H9 (cell line): ENCODE measurements around the gene HCRTR1. TPM values are rescaled to one million over a fixed set of nuclear protein-coding genes. Genes with fewer than 3 reads are reported as not detected.

Experiments
- DNase-seq: peaks from one replicate; pipeline ENCODE4 v3.0.0-alpha.2; 2017
- H2AFZ ChIP-seq: one replicate; pipeline ENCODE4 v1.6.1; 2013; ENCODE audit warnings: mild to moderate bottlenecking, low read length, control low read depth, moderate library complexity
- H2AK5ac ChIP-seq: 2 replicates; pipeline ENCODE4 v1.6.1; 2013; ENCODE audit warnings: low read length, control low read depth, mixed read lengths; ENCODE audit not compliant: insufficient read length
- H2BK120ac ChIP-seq: one replicate; pipeline ENCODE4 v1.6.1; 2013; ENCODE audit warnings: low read depth, mild to moderate bottlenecking, low read length, control low read depth, inconsistent platforms; ENCODE audit not compliant: poor library complexity, severe bottlenecking
- H2BK12ac ChIP-seq: 2 replicates; pipeline ENCODE4 v1.6.1; 2013; ENCODE audit warnings: low read length, control low read depth, mixed read lengths, low read depth; ENCODE audit not compliant: insufficient read length
- H2BK15ac ChIP-seq: 2 replicates; pipeline ENCODE4 v1.6.1; 2013; ENCODE audit warnings: low read depth, low read length, control low read depth
- H2BK20ac ChIP-seq: one replicate; pipeline ENCODE4 v1.6.1; 2013; ENCODE audit warnings: low read depth, mild to moderate bottlenecking, low read length, control low read depth, inconsistent platforms; ENCODE audit not compliant: poor library complexity, severe bottlenecking
- H2BK5ac ChIP-seq: 2 replicates; pipeline ENCODE4 v1.6.1; 2013; ENCODE audit warnings: low read length, control low read depth, mixed read lengths; ENCODE audit not compliant: insufficient read length
- H3K14ac ChIP-seq: 2 replicates; pipeline ENCODE4 v1.6.1; 2013; ENCODE audit warnings: low read length, control low read depth; ENCODE audit not compliant: insufficient read depth
- H3K18ac ChIP-seq: 2 replicates; pipeline ENCODE4 v1.6.1; 2013; ENCODE audit warnings: low read depth, mild to moderate bottlenecking, mixed read lengths, low read length, control low read depth; ENCODE audit not compliant: insufficient read length
- H3K23ac ChIP-seq: 2 replicates; pipeline ENCODE4 v1.6.1; 2013; ENCODE audit warnings: low read length, control low read depth, mixed read lengths, low read depth; ENCODE audit not compliant: insufficient read length
- H3K23me2 ChIP-seq: 2 replicates; pipeline ENCODE4 v1.6.1; 2013; ENCODE audit warnings: low read depth, mild to moderate bottlenecking, mixed read lengths, low read length, control low read depth; ENCODE audit not compliant: insufficient read length, poor library complexity, severe bottlenecking
- H3K27ac ChIP-seq: 2 replicates; pipeline ENCODE4 v1.5.1; 2013; ENCODE audit warnings: low read length, control low read depth, mixed read lengths, low read depth; ENCODE audit not compliant: insufficient read length
- H3K27me3 ChIP-seq: 2 replicates; pipeline ENCODE4 v1.6.1; 2013; ENCODE audit warnings: low read length, control low read depth, inconsistent platforms; ENCODE audit not compliant: insufficient read depth
- H3K4ac ChIP-seq: 2 replicates; pipeline ENCODE4 v1.6.1; 2013; ENCODE audit warnings: low read depth, mild to moderate bottlenecking, control low read depth, inconsistent platforms, low read length, moderate library complexity
- H3K4me1 ChIP-seq: 2 replicates; pipeline ENCODE4 v1.6.1; 2013; ENCODE audit warnings: low read length, control low read depth, inconsistent platforms; ENCODE audit not compliant: insufficient read depth
- H3K4me2 ChIP-seq: 2 replicates; pipeline ENCODE4 v1.6.1; 2013; ENCODE audit warnings: low read length, control low read depth, mixed read lengths; ENCODE audit not compliant: insufficient read length, insufficient read depth
- H3K56ac ChIP-seq: 2 replicates; pipeline ENCODE4 v1.6.1; 2013; ENCODE audit warnings: low read depth, mild to moderate bottlenecking, mixed read lengths, low read length, control low read depth; ENCODE audit not compliant: insufficient read length
- H3K79me1 ChIP-seq: 2 replicates; pipeline ENCODE4 v1.6.1; 2013; ENCODE audit warnings: low read depth, mild to moderate bottlenecking, moderate library complexity, low read length, control low read depth, inconsistent platforms; ENCODE audit not compliant: insufficient read depth, poor library complexity, severe bottlenecking
- H3K79me2 ChIP-seq: 2 replicates; pipeline ENCODE4 v1.6.1; 2013; ENCODE audit warnings: low read length, control low read depth, inconsistent platforms; ENCODE audit not compliant: insufficient read depth
- H3K9ac ChIP-seq: 2 replicates; pipeline ENCODE4 v1.6.1; 2013; ENCODE audit warnings: low read length, control low read depth, mixed read lengths; ENCODE audit not compliant: insufficient read length; ENCODE audit errors: extremely low read depth
- H3K9me3 ChIP-seq: one replicate; pipeline ENCODE4 v1.6.1; 2013; ENCODE audit warnings: low read depth, low read length, inconsistent platforms; ENCODE audit not compliant: control insufficient read depth
- H3T11ph ChIP-seq: one replicate; pipeline ENCODE4 v1.6.1; 2013; ENCODE audit warnings: mild to moderate bottlenecking, low read length, control low read depth, inconsistent platforms
- H4K20me1 ChIP-seq: one replicate; pipeline ENCODE4 v1.6.1; 2013; ENCODE audit not compliant: control insufficient read depth, insufficient read length, insufficient read depth
- H4K5ac ChIP-seq: 2 replicates; pipeline ENCODE4 v1.6.1; 2013; ENCODE audit warnings: low read depth, mild to moderate bottlenecking, mixed read lengths, low read length, control low read depth; ENCODE audit not compliant: insufficient read length
- H4K8ac ChIP-seq: replicated peaks from 2 replicates; pipeline ENCODE4 v1.6.1; 2013; ENCODE audit warnings: low read length, control low read depth, mixed read lengths, low read depth; ENCODE audit not compliant: insufficient read length
- H4K91ac ChIP-seq: 2 replicates; pipeline ENCODE4 v1.6.1; 2013; ENCODE audit warnings: low read depth, mild to moderate bottlenecking, moderate library complexity, mixed read lengths, low read length, control low read depth; ENCODE audit not compliant: insufficient read length
- H3K27ac Mint-ChIP-seq, 3 experiments: 2 replicates in 2 of 3; 3 replicates in 1 of 3; pipeline ENCODE4 v1.8.0; 2020 to 2021; ENCODE audit warnings: mixed read lengths in 3 of 3, mild to moderate bottlenecking in 1 of 3, moderate library complexity in 1 of 3
- H3K27me3 Mint-ChIP-seq: 2 replicates; pipeline ENCODE4 v1.8.0; 2021; ENCODE audit warnings: low read depth, mild to moderate bottlenecking, moderate library complexity, mixed read lengths
- H3K36me3 Mint-ChIP-seq, 3 experiments: 2 replicates in 2 of 3; 3 replicates in 1 of 3; pipeline ENCODE4 v1.8.0; 2020 to 2021; ENCODE audit warnings: low read depth in 3 of 3, mixed read lengths in 3 of 3; ENCODE audit not compliant: insufficient read depth in 1 of 3
- H3K4me1 Mint-ChIP-seq, 2 experiments: 2 replicates each; pipeline ENCODE4 v1.8.0; 2020; ENCODE audit warnings: mixed read lengths in 2 of 2
- H3K4me3 Mint-ChIP-seq, 2 experiments: 2 replicates in 1 of 2; 3 replicates in 1 of 2; pipeline ENCODE4 v1.8.0; 2020 to 2021; ENCODE audit warnings: mild to moderate bottlenecking in 2 of 2, mixed read lengths in 2 of 2, moderate library complexity in 1 of 2
- H3K9me3 Mint-ChIP-seq, 2 experiments: 2 replicates in 1 of 2; 3 replicates in 1 of 2; pipeline ENCODE4 v1.8.0; 2020; ENCODE audit warnings: mild to moderate bottlenecking in 2 of 2, mixed read lengths in 2 of 2, moderate library complexity in 1 of 2
- CTCF ChIP-seq: fragments of 200-600 bp; sonication (generic); conservative IDR thresholded peaks from 3 replicates; pipeline ENCODE4 v1.8.0; 2021; ENCODE audit warnings: antibody characterized with exemption, mild to moderate bottlenecking
- WGBS: extraction: QIAGEN DNeasy Blood & Tissue Kit; methylation state at CpG from one replicate; pipeline ENCODE4 v1.1.7; 2013; ENCODE audit warnings: missing lambda C conversion rate, low lambda C conversion rate, mixed read lengths; ENCODE audit not compliant: insufficient read length; ENCODE audit errors: extremely low coverage; 5-methylcytosine and 5-hydroxymethylcytosine counted together
- total RNA-seq: library from RNA; stranded (reverse); gene quantifications from 2 replicates; pipeline ENCODE4 v1.2.1, GENCODE V29; 2021

Gene HCRTR1
- total RNA-seq, 1 experiment from 2014 or later = not detected

GRCh38 chr1:31651766-31652165, 34.3 kb downstream of the HCRTR1 start:
- DNase-seq = no peak
- Mint-ChIP-seq H3K36me3 (no peaks in the 10 kb centered on the region; a peak in 1 of 7 replicates), H3K27me3 (peaks cover 5% of the 10 kb centered on the region), H3K4me1 (no peaks in the 10 kb centered on the region), H3K27ac (no peak overlapping the region), H3K9me3 (no peaks in the 10 kb centered on the region), H3K4me3 (no peak overlapping the region)
- Histone ChIP-seq H3T11ph (no peak overlapping the region), H3K9me3 (no peaks in the 10 kb centered on the region), H2BK12ac (no peak overlapping the region), H3K4me2 (no peak overlapping the region), H4K20me1 (no peaks in the 10 kb centered on the region), H3K79me1 (no peaks in the 10 kb centered on the region), H3K27ac (no peak overlapping the region), H3K79me2 (no peaks in the 10 kb centered on the region), H3K18ac (no peak overlapping the region), H4K8ac (no peak overlapping the region), H3K4me1 (no peaks in the 10 kb centered on the region; the same call in 1 of the 2 replicates), H3K56ac (no peak overlapping the region), H3K14ac (no peak overlapping the region), H2AK5ac (no peak overlapping the region), H2BK15ac (no peak overlapping the region), H4K91ac (no peak overlapping the region), H3K23ac (no peak overlapping the region), H2BK120ac (no peak overlapping the region), H3K4ac (no peak overlapping the region), H3K23me2 (no peaks in the 10 kb centered on the region), H4K5ac (no peak overlapping the region), H2BK20ac (no peak overlapping the region), H2AFZ (no peak overlapping the region), H3K9ac (no peak overlapping the region), H2BK5ac (no peak overlapping the region), H3K27me3 (no peaks in the 10 kb centered on the region)
- no peak for TF ChIP-seq CTCF
- no CpG with 5 or more reads among the region's 6 CpGs for WGBS
